Heart right ventricle (tissue), 16 donors: ENCODE results near the gene RGPD4. TPM values are rescaled to one million over a fixed set of nuclear protein-coding genes. Genes with fewer than 3 reads are reported as not detected.

ENCODE experiments used
- ATAC-seq, 8 donors: fragments of 200-7000 bp; cut with Tn5 transposase; one replicate each; pipeline ENCODE4 v1.9.1; 2020; ENCODE audit warnings: mild to moderate bottlenecking in 8 of 8, moderate library complexity in 8 of 8, moderate number of reproducible peaks in 1 of 8
- DNase-seq, 2 donors: peaks; one replicate each; pipeline ENCODE4 v3.0.0-alpha.2; 2020
- H3K27ac ChIP-seq, 10 donors: fragments of 200-600 bp; sonication (generic) in 2 of 10; one replicate each; pipeline versions ENCODE4 v1.5.0 to v1.8.0; 2020 to 2022; ENCODE audit warnings: mild to moderate bottlenecking in 3 of 10
- H3K27me3 ChIP-seq, 7 donors: fragments of 200-600 bp; one replicate each; pipeline ENCODE4 v1.8.0; 2021 to 2022; ENCODE audit warnings: mild to moderate bottlenecking in 2 of 7
- H3K36me3 ChIP-seq, 9 donors: fragments of 200-600 bp; sonication (generic) in 1 of 9; one replicate each; pipeline versions ENCODE4 v1.5.0 to v1.8.0; 2020 to 2022; ENCODE audit warnings: mild to moderate bottlenecking in 2 of 9
- H3K4me1 ChIP-seq, 9 donors: fragments of 200-600 bp; sonication (generic) in 1 of 9; one replicate each; pipeline versions ENCODE4 v1.5.0 to v1.8.0; 2020 to 2022; ENCODE audit warnings: mild to moderate bottlenecking in 4 of 9
- H3K4me3 ChIP-seq, 10 donors: fragments of 200-600 bp; sonication (generic) in 2 of 10; one replicate each; pipeline versions ENCODE4 v1.5.0 to v1.8.0; 2020 to 2022; ENCODE audit warnings: mild to moderate bottlenecking in 7 of 10, moderate library complexity in 2 of 10
- H3K9me3 ChIP-seq, 11 donors: fragments of 200-600 bp in 10 of 11; sonication (generic) in 2 of 11; one replicate each; pipeline versions ENCODE4 v1.5.0 to v1.8.0; 2013 to 2022; ENCODE audit warnings: mild to moderate bottlenecking in 2 of 11, control low read depth in 1 of 11, moderate library complexity in 1 of 11
- CTCF ChIP-seq, 9 donors: fragments of 200-600 bp; sonication (generic) in 2 of 9; IDR thresholded peaks; one replicate each; pipeline versions ENCODE4 v1.5.0 to v1.8.0; 2021 to 2022; ENCODE audit warnings: antibody characterized with exemption in 9 of 9, mild to moderate bottlenecking in 5 of 9, moderate library complexity in 1 of 9
- WGBS, 2 donors: extraction: QIAGEN DNeasy Blood & Tissue Kit; methylation state at CpG; one replicate each; pipeline ENCODE4 v1.1.7; 2013; ENCODE audit warnings: inconsistent platforms in 1 of 2; 5-methylcytosine and 5-hydroxymethylcytosine counted together
- intact Hi-C, 10 donors: fragments of 100-400 bp; cut with DNase I; formaldehyde crosslinking; loops; one replicate each; pipeline versions ENCODE4 v1.11.1 to v1.14.2; 2022
- polyA plus RNA-seq, 2 donors: library from polyadenylated mRNA; stranded (reverse); fragments of 200-250 nt; gene quantifications; one replicate each; pipeline ENCODE4 v1.2.3, GENCODE V29; 2013
- total RNA-seq, 10 donors: library from RNA; stranded (reverse); fragmentation: NEBNext Ultra II Directional in 3 of 10; extraction: Animal tissue kit (Norgen Biotek cat#: 25700) in 3 of 10; gene quantifications; one replicate each; pipeline versions ENCODE4 v1.2.1 to v1.2.4, GENCODE V29; 2021 to 2023
- donor health status: Arrhythmogenic right ventricular cardiomyopathy.
- donor health status: ischemic (EF 13 %, LVEDD 7.1; RV severe dilation, severe dysfunction).
- donor health status: healthy with polysubstance abuse.
- donor health status: DM: no; HTN: yes; CAD: no.
- donor health status: DM: no; HTN: no; CAD: no.
- donor health status: ischemic (EF 25% LVEDD 6.9; RV normal size, moderate dysfunction).
- donor health status: ischemic (EF 25% LVEDD 5.7; RV mildly dilated, moderate dysfunction).
- donor health status: healthy.
- donor health status: DM: yes; HTN: yes; CAD: no.
- donor health status: Ischemic cardiomyopathy.
- donor health status: ischemic (EF 35%, LVEDD 5.7; RV mildly dilated, moderate dysfunction).
- donor health status: nonischemic (EF 11% LVEDD 7.7; RV severe dilation, severe dysfunction).
- donor health status: DM: yes; HTN: yes; CAD: no.
- donor health status: PGD.
- donor health status: ischemic (EF 29% LVEDD 5.4; RV normal size, mild dysfunction).
- donor health status: nonischemic (EF 23%, LVEDD 6.1; RV moderate dilation, normal function).

Gene RGPD4
- total and polyA plus RNA-seq, 12 donors: 0.05 to 0.16 TPM; not detected in 10

GRCh38 chr2:107932488-107932887 lies 105.8 kb downstream of the RGPD4 start:
- Histone ChIP-seq H3K36me3 (no peaks in the 10 kb centered on the region), H3K4me1 (no peaks in the 10 kb centered on the region), H3K27me3 (peaks cover 0 to 13% (median 0%) of the 10 kb centered on the region in 7 donors), H3K27ac (no peak overlapping the region), H3K9me3 (no peaks in the 10 kb centered on the region), H3K4me3 (no peak overlapping the region)
- no peak for TF ChIP-seq CTCF (IDR thresholded peaks at IDR 0.05)
- intact Hi-C loops: loop anchor here in 7 of 10 donors (5.0 to 10.0 kb wide), 5 partner anchors 252 to 1298 kb away; no protein-coding TSS in a partner anchor
- ATAC-seq (no peak), DNase-seq (no peak)
- 59 to 66% methylated on average over 2 of the region's 2 CpGs for WGBS, 2 donors

GRCh38 chr2:107932979-107933378 lies 106.3 kb downstream of the RGPD4 start:
- intact Hi-C loops: loop anchor here in 7 of 10 donors (5.0 to 10.0 kb wide), 5 partner anchors 252 to 1298 kb away; no protein-coding TSS in a partner anchor
- TF ChIP-seq CTCF (IDR thresholded peaks at IDR 0.05): peak in 7 of 9 donors; percentile 7 to 62 (median 48)
- Histone ChIP-seq H3K9me3 (no peaks in the 10 kb centered on the region), H3K4me1 (no peaks in the 10 kb centered on the region), H3K36me3 (no peaks in the 10 kb centered on the region), H3K27ac (no peak overlapping the region), H3K27me3 (peaks cover 0 to 13% (median 0%) of the 10 kb centered on the region in 7 donors), H3K4me3 (no peak overlapping the region)
- DNase-seq (no peak), ATAC-seq (no peak)
- WGBS, 2 donors: 43 to 54% methylated on average over 3 of the region's 3 CpGs

- intact Hi-C loops: loop anchor here in 4 of 10 donors (10.0 kb wide), 4 partner anchors 248 to 1302 kb away; no protein-coding TSS in a partner anchor
- TF ChIP-seq CTCF (IDR thresholded peaks at IDR 0.05): peak; percentile 24 to 56 (median 45)
- DNase-seq (no peak), ATAC-seq (no peak)
- Histone ChIP-seq H3K4me3 (no peak overlapping the region), H3K9me3 (no peaks in the 10 kb centered on the region), H3K27ac (no peak overlapping the region), H3K4me1 (no peaks in the 10 kb centered on the region), H3K27me3 (peaks cover 0 to 13% (median 0%) of the 10 kb centered on the region in 7 donors), H3K36me3 (no peaks in the 10 kb centered on the region)
- WGBS, 2 donors: 42 to 49% methylated on average over 5 of the region's 5 CpGs
Observed at GRCh38 chr2:107936433-107937359, 110.0 kb downstream of the RGPD4 start.

Other genes starting within 250 kb of the RGPD4 start
- under 1 TPM in 9 of 10 donors, not detected in 1; 0.04 to 0.39 (median 0.12) TPM for gene SLC5A7, start 159.6 kb downstream of the RGPD4 start, total RNA-seq
- under 1 TPM; 0.04 to 0.07 TPM for gene SLC5A7, start 159.6 kb downstream of the RGPD4 start, polyA plus RNA-seq